Cardiac muscle cell (in vitro differentiated cells and primary cell): ENCODE data around the gene TRAPPC1. TPM values are rescaled to one million over a fixed set of nuclear protein-coding genes. Genes with fewer than 3 reads are reported as not detected.

Experiments
- DNase-seq, 2 donors: peaks; one replicate each; pipeline versions ENCODE4 v3.0.0 to v3.0.0-alpha.2; 2010 to 2017; ENCODE audit warnings: low read depth in 1 of 2, low spot score in 1 of 2
- H3K27ac ChIP-seq: fragments of 200-600 bp; sonication (generic); 2 replicates; pipeline ENCODE4 v1.5.1; 2016
- H3K27me3 ChIP-seq: fragments of 200-600 bp; sonication (generic); 2 replicates; pipeline ENCODE4 v1.6.0; 2016; ENCODE audit warnings: control low read depth
- H3K36me3 ChIP-seq: fragments of 200-600 bp; sonication (generic); 2 replicates; pipeline ENCODE4 v1.5.1; 2016; ENCODE audit warnings: control low read depth
- H3K4me1 ChIP-seq: fragments of 200-600 bp; sonication (generic); 2 replicates; pipeline ENCODE4 v1.8.1; 2017; ENCODE audit warnings: low read depth, mild to moderate bottlenecking, mixed run types
- H3K4me3 ChIP-seq: fragments of 200-600 bp; sonication (generic); 2 replicates; pipeline ENCODE4 v1.5.1; 2016; ENCODE audit warnings: mild to moderate bottlenecking
- H3K9me3 ChIP-seq: fragments of 200-600 bp; sonication (generic); 2 replicates; pipeline ENCODE4 v1.5.1; 2017; ENCODE audit warnings: low read depth, mild to moderate bottlenecking, control low read depth
- CTCF ChIP-seq: IDR thresholded peaks from 2 replicates; pipeline ENCODE4 v1.5.1; 2012; ENCODE audit warnings: low read depth, mild to moderate bottlenecking, low read length
- polyA plus RNA-seq: library from polyadenylated mRNA; unstranded; fragments of >200 nt; fragmentation: Nextera tagmentation; extraction: Ambion mirVana; gene quantifications from 2 replicates; pipeline ENCODE4 v1.2.1, GENCODE V29; 2016
- total RNA-seq: library from RNA; depleted of rRNA; stranded (reverse); fragments of >200 nt; gene quantifications from 2 replicates; pipeline ENCODE4 v1.2.3, GENCODE V29; 2016

The TRAPPC1 gene
- total and polyA plus RNA-seq, 2 experiments from 2014 or later, result 92.0 to 386 TPM

- Histone ChIP-seq H3K27me3 (no peaks in the 10 kb centered on the region), H3K9me3 (no peaks in the 10 kb centered on the region), H3K36me3 (peaks cover 11% of the 10 kb centered on the region), H3K27ac (peak within 1 kb of the TSS; percentile 90), H3K4me1 (peaks cover 40% of the 10 kb centered on the region), H3K4me3 (peak within 1 kb of the TSS; percentile 90)
- no peak for TF ChIP-seq CTCF
- peak; percentile 12 to 34 for DNase-seq
These were observed 43.4 kb downstream of the TRAPPC1 start, which contains the start of gene CHD3 for GRCh38 chr17:7888184-7888920. CHD3 (plus strand) TSS chr17:7888789; CDS start chr17:7889001, 212 bp downstream.

GRCh38 chr17:7887482-7888183 lies 44.1 kb downstream of the TRAPPC1 start:
- Histone ChIP-seq H3K4me1 (peaks cover 42% of the 10 kb centered on the region), H3K27me3 (no peaks in the 10 kb centered on the region), H3K4me3 (peak overlapping the region; percentile 90), H3K27ac (peak overlapping the region; percentile 90), H3K9me3 (no peaks in the 10 kb centered on the region), H3K36me3 (peaks cover 11% of the 10 kb centered on the region)
- TF ChIP-seq CTCF, result no peak
- peak; percentile 93 to 99 for DNase-seq

- H3K9me3 ChIP-seq, result no peaks in the 10 kb centered on the region
- TF ChIP-seq CTCF, result no peak
- H3K27ac ChIP-seq, result peak overlapping the region; percentile 89
- H3K4me3 ChIP-seq, result peak overlapping the region; percentile 90
- H3K4me1 ChIP-seq, result peaks cover 43% of the 10 kb centered on the region
- H3K27me3 ChIP-seq, result no peaks in the 10 kb centered on the region
- H3K36me3 ChIP-seq, result peaks cover 11% of the 10 kb centered on the region
- DNase-seq, result peak in 1 of 2 donors; percentile 42
These were observed 44.7 kb downstream of the TRAPPC1 start for GRCh38 chr17:7887038-7887481.

GRCh38 chr17:7886227-7887037 lies 45.3 kb downstream of the TRAPPC1 start:
- TF ChIP-seq CTCF, result peak; percentile 12
- Histone ChIP-seq H3K27me3 (no peaks in the 10 kb centered on the region), H3K27ac (peak overlapping the region; percentile 89), H3K4me3 (peak overlapping the region; percentile 90), H3K4me1 (peaks cover 45% of the 10 kb centered on the region), H3K36me3 (peaks cover 8% of the 10 kb centered on the region), H3K9me3 (no peaks in the 10 kb centered on the region)
- peak; percentile 42 to 51 for DNase-seq
